MM.1S (cell line): ENCODE results near the gene ADRM1.

Experiments used
- DNase-seq: peaks from one replicate; pipeline ENCODE4 v3.0.0-alpha.2; 2015
- H2AFZ ChIP-seq: fragments of 300-600 bp; sonication (generic); 2 replicates; pipeline ENCODE4 v1.6.0; 2016; ENCODE audit warnings: antibody characterized with exemption, low read length
- H3F3A ChIP-seq: fragments of 300-600 bp; sonication (generic); 2 replicates; pipeline ENCODE4 v1.6.1; 2016; ENCODE audit warnings: mild to moderate bottlenecking, antibody characterized with exemption, low read length, moderate library complexity, mixed read lengths; ENCODE audit not compliant: insufficient read depth
- H3K27ac ChIP-seq: fragments of 300-600 bp; sonication (generic); 2 replicates; pipeline ENCODE4 v1.5.1; 2016; ENCODE audit warnings: mild to moderate bottlenecking, low read length
- H3K27me3 ChIP-seq: fragments of 300-600 bp; sonication (generic); replicated peaks from 2 replicates; pipeline ENCODE4 v1.6.0; 2016; ENCODE audit warnings: low read length; ENCODE audit not compliant: insufficient read depth
- H3K36me3 ChIP-seq: fragments of 300-600 bp; sonication (generic); replicated peaks from 2 replicates; pipeline ENCODE4 v1.6.1; 2016; ENCODE audit warnings: mild to moderate bottlenecking, low read length, mixed read lengths; ENCODE audit not compliant: insufficient read depth
- H3K4me1 ChIP-seq: fragments of 300-600 bp; sonication (generic); 2 replicates; pipeline ENCODE4 v1.6.1; 2016; ENCODE audit warnings: low read length, mixed read lengths
- H3K4me2 ChIP-seq: fragments of 300-600 bp; sonication (generic); 2 replicates; pipeline ENCODE4 v1.6.0; 2016; ENCODE audit warnings: low read depth, low read length
- H3K4me3 ChIP-seq: fragments of 300-600 bp; sonication (generic); 2 replicates; pipeline ENCODE4 v1.5.1; 2016; ENCODE audit warnings: low read length, mixed read lengths
- H3K79me2 ChIP-seq: fragments of 300-600 bp; sonication (generic); 2 replicates; pipeline ENCODE4 v1.6.1; 2016; ENCODE audit warnings: mixed run types, low read length, mixed read lengths
- H3K9ac ChIP-seq: fragments of 300-600 bp; sonication (generic); 2 replicates; pipeline ENCODE4 v1.6.1; 2016; ENCODE audit warnings: low read length, mixed read lengths
- H3K9me2 ChIP-seq: fragments of 300-600 bp; sonication (generic); replicated peaks from 2 replicates; pipeline ENCODE4 v1.6.1; 2016; ENCODE audit warnings: mild to moderate bottlenecking, low read length, mixed read lengths; ENCODE audit not compliant: insufficient read depth
- H3K9me3 ChIP-seq: fragments of 300-600 bp; sonication (generic); replicated peaks from 2 replicates; pipeline ENCODE4 v1.6.1; 2016; ENCODE audit warnings: mild to moderate bottlenecking, low read length, mixed read lengths; ENCODE audit not compliant: insufficient read depth
- H4K20me1 ChIP-seq: fragments of 300-600 bp; sonication (generic); 2 replicates; pipeline ENCODE4 v1.6.1; 2016; ENCODE audit warnings: mild to moderate bottlenecking, low read length, moderate library complexity, mixed read lengths; ENCODE audit not compliant: insufficient read depth
- EZH2 ChIP-seq: fragments of 300-600 bp; sonication (generic); optimal IDR thresholded peaks from 2 replicates; pipeline ENCODE3; 2017; ENCODE audit warnings: low read depth, mild to moderate bottlenecking, antibody characterized with exemption, low read length, mixed read lengths
- EZH2phosphoT487 ChIP-seq: fragments of 300-600 bp; sonication (generic); IDR thresholded peaks from 2 replicates; pipeline ENCODE4 v1.6.1; 2018; ENCODE audit warnings: antibody characterized with exemption, low read length
- TF ChIP-seq, protein P1 (sequence below): fragments of 300-600 bp; sonication (generic); IDR thresholded peaks from 2 replicates; pipeline ENCODE4 v1.5.1; 2016; ENCODE audit warnings: antibody characterized with exemption, low read length, mixed read lengths

The ADRM1 gene

DNA sequence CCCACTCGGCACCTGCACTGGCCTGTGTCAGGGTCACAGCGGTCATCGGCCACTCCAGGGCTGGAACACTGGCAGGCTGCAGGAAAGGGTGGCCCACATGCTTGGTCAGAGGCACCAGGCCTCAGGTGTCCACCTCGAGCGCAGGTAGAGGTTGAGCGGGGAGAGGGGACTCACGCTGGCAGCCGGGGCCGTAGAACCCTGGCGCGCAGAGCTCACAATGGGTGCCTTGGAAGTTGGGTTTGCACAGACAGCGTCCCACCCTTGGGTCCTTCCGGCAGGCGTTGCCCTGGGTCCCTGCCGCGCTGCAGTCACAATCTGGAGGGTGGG is 35.5 kb downstream of the ADRM1 start:
- no peaks in the 10 kb centered on the region for H3K36me3 ChIP-seq
- peak overlapping the region; percentile 100 for H3K27ac ChIP-seq
- no peaks in the 10 kb centered on the region for H3K9me3 ChIP-seq
- no peak for DNase-seq
- TF ChIP-seq EZH2phosphoT487, result no peak
- TF ChIP-seq, protein P1, sequence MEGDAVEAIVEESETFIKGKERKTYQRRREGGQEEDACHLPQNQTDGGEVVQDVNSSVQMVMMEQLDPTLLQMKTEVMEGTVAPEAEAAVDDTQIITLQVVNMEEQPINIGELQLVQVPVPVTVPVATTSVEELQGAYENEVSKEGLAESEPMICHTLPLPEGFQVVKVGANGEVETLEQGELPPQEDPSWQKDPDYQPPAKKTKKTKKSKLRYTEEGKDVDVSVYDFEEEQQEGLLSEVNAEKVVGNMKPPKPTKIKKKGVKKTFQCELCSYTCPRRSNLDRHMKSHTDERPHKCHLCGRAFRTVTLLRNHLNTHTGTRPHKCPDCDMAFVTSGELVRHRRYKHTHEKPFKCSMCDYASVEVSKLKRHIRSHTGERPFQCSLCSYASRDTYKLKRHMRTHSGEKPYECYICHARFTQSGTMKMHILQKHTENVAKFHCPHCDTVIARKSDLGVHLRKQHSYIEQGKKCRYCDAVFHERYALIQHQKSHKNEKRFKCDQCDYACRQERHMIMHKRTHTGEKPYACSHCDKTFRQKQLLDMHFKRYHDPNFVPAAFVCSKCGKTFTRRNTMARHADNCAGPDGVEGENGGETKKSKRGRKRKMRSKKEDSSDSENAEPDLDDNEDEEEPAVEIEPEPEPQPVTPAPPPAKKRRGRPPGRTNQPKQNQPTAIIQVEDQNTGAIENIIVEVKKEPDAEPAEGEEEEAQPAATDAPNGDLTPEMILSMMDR, result no peak
- no peak for TF ChIP-seq EZH2
- H3K4me1 ChIP-seq, result peaks cover 38% of the 10 kb centered on the region
- H3K9me2 ChIP-seq, result no peaks in the 10 kb centered on the region
- peaks cover 48% of the 10 kb centered on the region for H3F3A ChIP-seq
- H3K9ac ChIP-seq, result peak overlapping the region; percentile 96
- H3K27me3 ChIP-seq, result no peaks in the 10 kb centered on the region
- H3K4me2 ChIP-seq, result peak overlapping the region; percentile 66
- peaks cover 11% of the 10 kb centered on the region for H3K79me2 ChIP-seq
- no peaks in the 10 kb centered on the region for H4K20me1 ChIP-seq
- no peak overlapping the region for H2AFZ ChIP-seq
- H3K4me3 ChIP-seq, result peak overlapping the region; percentile 15; the same call in 1 of the 2 replicates

DNA sequence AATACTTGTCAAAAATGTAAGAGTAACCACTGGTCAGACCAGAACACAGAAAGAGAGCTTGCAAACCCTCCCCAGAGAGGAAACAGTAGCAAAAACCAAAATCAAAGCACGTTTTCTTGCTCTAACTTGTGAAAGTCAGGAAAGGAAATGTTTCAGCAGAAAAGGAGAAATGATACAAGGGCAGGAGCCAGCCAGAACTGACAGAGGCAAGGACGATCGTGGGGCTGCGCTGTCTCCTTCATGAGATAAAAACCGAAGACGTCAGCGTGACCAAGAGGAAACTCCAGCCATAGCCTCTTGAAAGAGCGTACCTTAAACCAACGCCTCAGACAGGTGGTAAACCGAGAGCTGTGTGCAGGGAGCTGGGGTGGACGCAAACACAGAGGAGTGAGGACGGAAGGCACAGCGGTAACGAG is 36.9 kb downstream of the ADRM1 start:
- H2AFZ ChIP-seq, result no peak overlapping the region
- peak overlapping the region; percentile 96 for H3K9ac ChIP-seq
- H3K36me3 ChIP-seq, result no peaks in the 10 kb centered on the region
- TF ChIP-seq, protein P1, result no peak
- TF ChIP-seq EZH2, result no peak
- no peak for TF ChIP-seq EZH2phosphoT487
- no peaks in the 10 kb centered on the region for H4K20me1 ChIP-seq
- peak overlapping the region; percentile 74 for H3K4me2 ChIP-seq
- H3F3A ChIP-seq, result peaks cover 48% of the 10 kb centered on the region
- no peaks in the 10 kb centered on the region for H3K9me3 ChIP-seq
- H3K4me3 ChIP-seq, result peak overlapping the region; percentile 61
- H3K9me2 ChIP-seq, result no peaks in the 10 kb centered on the region
- peak overlapping the region; percentile 100 for H3K27ac ChIP-seq
- H3K4me1 ChIP-seq, result peaks cover 38% of the 10 kb centered on the region
- DNase-seq, result peak; percentile 93
- H3K27me3 ChIP-seq, result no peaks in the 10 kb centered on the region
- H3K79me2 ChIP-seq, result peaks cover 11% of the 10 kb centered on the region

DNA sequence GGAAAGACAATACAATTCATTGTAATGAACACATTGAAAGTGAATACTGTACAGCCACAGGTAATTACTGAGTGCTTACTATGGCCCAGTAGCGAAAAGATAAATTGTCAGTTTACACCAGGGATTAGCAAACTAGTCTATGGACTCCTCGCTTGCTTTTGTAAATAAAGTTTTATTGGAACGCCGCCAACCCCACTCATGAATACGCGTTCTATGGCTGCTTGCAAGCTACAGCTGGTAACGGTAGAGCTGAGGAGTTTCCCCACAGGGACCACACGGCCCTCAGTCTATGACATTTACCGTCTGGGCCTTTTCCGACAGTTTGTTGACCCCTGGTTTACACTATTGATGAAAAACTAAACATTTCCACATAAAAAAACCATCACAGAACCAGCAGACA is 40.1 kb downstream of the ADRM1 start:
- no peak for DNase-seq
- Histone ChIP-seq H3K79me2 (peaks cover 5% of the 10 kb centered on the region; the same call in 1 of the 2 replicates), H3K27me3 (no peaks in the 10 kb centered on the region), H4K20me1 (no peaks in the 10 kb centered on the region), H2AFZ (no peak overlapping the region), H3K9me3 (no peaks in the 10 kb centered on the region), H3K36me3 (no peaks in the 10 kb centered on the region; the same call in 1 of the 2 replicates), H3K4me1 (peaks cover 22% of the 10 kb centered on the region), H3K9ac (no peak overlapping the region), H3K4me3 (no peak overlapping the region), H3K4me2 (no peak overlapping the region), H3K9me2 (no peaks in the 10 kb centered on the region), H3K27ac (no peak overlapping the region), H3F3A (peaks cover 37% of the 10 kb centered on the region)
- TF ChIP-seq EZH2 (no peak), EZH2phosphoT487 (no peak)
- TF ChIP-seq, protein P1, result no peak

DNA sequence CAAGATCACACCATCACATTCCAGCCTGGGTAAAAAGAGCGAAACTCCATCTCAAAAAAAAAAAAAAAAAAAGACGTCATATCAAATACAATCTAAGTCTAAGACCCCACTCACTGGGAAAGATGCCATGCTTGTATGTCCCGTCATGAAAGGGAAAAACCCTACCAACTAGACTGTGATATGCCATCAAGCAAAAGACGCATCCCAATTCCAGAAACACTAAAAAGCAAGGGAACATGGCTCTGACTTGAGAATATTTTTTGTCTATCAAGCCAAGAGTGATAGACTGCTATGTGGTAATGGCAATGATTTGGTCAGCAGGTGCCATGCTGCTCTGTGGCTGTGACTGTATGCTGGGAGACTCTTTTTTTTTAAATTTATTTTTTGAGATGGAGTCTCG is 41.3 kb downstream of the ADRM1 start:
- H3K9ac ChIP-seq, result no peak overlapping the region
- H2AFZ ChIP-seq, result no peak overlapping the region
- peaks cover 10% of the 10 kb centered on the region for H3K4me1 ChIP-seq
- peaks cover 25% of the 10 kb centered on the region for H3F3A ChIP-seq
- H4K20me1 ChIP-seq, result no peaks in the 10 kb centered on the region
- H3K4me3 ChIP-seq, result no peak overlapping the region
- H3K36me3 ChIP-seq, result no peaks in the 10 kb centered on the region; the same call in 1 of the 2 replicates
- no peaks in the 10 kb centered on the region for H3K27me3 ChIP-seq
- no peak overlapping the region for H3K27ac ChIP-seq
- no peak overlapping the region for H3K4me2 ChIP-seq
- H3K79me2 ChIP-seq, result peaks cover 5% of the 10 kb centered on the region; the same call in 1 of the 2 replicates
- H3K9me3 ChIP-seq, result no peaks in the 10 kb centered on the region
- no peaks in the 10 kb centered on the region for H3K9me2 ChIP-seq
- no peak for DNase-seq
- TF ChIP-seq, protein P1, result no peak
